WTC11 (cell line): ENCODE data around the gene ZFHX3. TPM values are rescaled to one million over a fixed set of nuclear protein-coding genes. Genes with fewer than 3 reads are reported as not detected.

ENCODE experiments used
- ATAC-seq: fragments of 200-7000 bp; cut with Tn5 transposase; 2 replicates; pipeline ENCODE4 v1.10.0; 2021; ENCODE audit warnings: mild to moderate bottlenecking, moderate library complexity
- CTCF ChIA-PET: fragments of 300-600 bp; sonication (Branson Sonifier 250); formaldehyde crosslinking; loops from one replicate; lab custom pipeline; 2021; ENCODE audit warnings: antibody characterized with exemption; lab: Charles Lee
- POLR2A ChIA-PET: fragments of 350-600 bp; sonication (Branson Sonifier 250); formaldehyde crosslinking; loops from one replicate; lab custom pipeline; 2021; ENCODE audit warnings: antibody characterized with exemption; lab: Charles Lee
- DNase-seq: peaks from one replicate; pipeline ENCODE4 v3.0.0; 2021; ENCODE audit warnings: low spot score
- H3K27ac Mint-ChIP-seq: 2 replicates; pipeline ENCODE4 v1.8.0; 2021; ENCODE audit warnings: mixed read lengths
- H3K27me3 Mint-ChIP-seq: 2 replicates; pipeline ENCODE4 v1.8.0; 2021; ENCODE audit warnings: low read depth, mild to moderate bottlenecking, moderate library complexity, mixed read lengths
- H3K36me3 Mint-ChIP-seq: 2 replicates; pipeline ENCODE4 v1.8.0; 2021; ENCODE audit warnings: mixed read lengths
- H3K4me1 Mint-ChIP-seq: 2 replicates; pipeline ENCODE4 v1.8.0; 2022; ENCODE audit warnings: mixed read lengths
- H3K4me3 Mint-ChIP-seq: 2 replicates; pipeline ENCODE4 v1.8.0; 2021; ENCODE audit warnings: mild to moderate bottlenecking, moderate library complexity, mixed read lengths
- H3K9me3 Mint-ChIP-seq: 2 replicates; pipeline ENCODE4 v1.8.0; 2021; ENCODE audit warnings: mixed read lengths
- FOXK1 ChIP-seq: sonication (generic); formaldehyde crosslinking; IDR thresholded peaks from 2 replicates; pipeline ENCODE4 v1.8.0; 2022; ENCODE audit warnings: mild to moderate bottlenecking, moderate library complexity, missing genetic modification reagents
- GRHL2 ChIP-seq: fragments of 250-450 bp; sonication (Bioruptor Pico); IDR thresholded peaks from 2 replicates; pipeline ENCODE4 v1.8.0; 2022; ENCODE audit warnings: mild to moderate bottlenecking, moderate library complexity; ENCODE audit not compliant: insufficient replicate concordance, severe bottlenecking
- PRRX2 ChIP-seq: fragments of 250-450 bp; sonication (Bioruptor Pico); IDR thresholded peaks from 2 replicates; pipeline ENCODE4 v1.8.0; 2021; ENCODE audit warnings: mild to moderate bottlenecking
- RORB ChIP-seq: fragments of 250-450 bp; sonication (Bioruptor Pico); IDR thresholded peaks from 2 replicates; pipeline ENCODE4 v1.9.0; 2021; ENCODE audit warnings: mild to moderate bottlenecking
- TP53 ChIP-seq: sonication (generic); formaldehyde crosslinking; IDR thresholded peaks from 2 replicates; pipeline ENCODE4 v1.8.1; 2023; ENCODE audit warnings: mild to moderate bottlenecking, missing genetic modification reagents
- ZBTB21 ChIP-seq: sonication (generic); formaldehyde crosslinking; IDR thresholded peaks from 2 replicates; pipeline ENCODE4 v1.8.1; 2023; ENCODE audit warnings: mild to moderate bottlenecking, missing genetic modification reagents, borderline replicate concordance
- ZNF317 ChIP-seq: sonication (generic); formaldehyde crosslinking; IDR thresholded peaks from 2 replicates; pipeline ENCODE4 v1.8.1; 2023; ENCODE audit warnings: low read depth, mild to moderate bottlenecking, moderate library complexity, missing genetic modification reagents, borderline replicate concordance
- ZNF416 ChIP-seq: fragments of 250-450 bp; sonication (Bioruptor Pico); IDR thresholded peaks from 2 replicates; pipeline ENCODE4 v1.9.0; 2021; ENCODE audit warnings: mild to moderate bottlenecking, inconsistent platforms
- total RNA-seq: library from RNA; stranded (reverse); gene quantifications from 3 replicates; pipeline ENCODE4 v1.2.3, GENCODE V29; 2021
- TF ChIP-seq, protein P1 (sequence below): sonication (generic); formaldehyde crosslinking; IDR thresholded peaks from 2 replicates; pipeline ENCODE4 v1.8.0; 2022; ENCODE audit warnings: missing genetic modification reagents
- TF ChIP-seq, protein P2 (sequence below): sonication (generic); formaldehyde crosslinking; IDR thresholded peaks from 2 replicates; pipeline ENCODE4 v1.8.1; 2023; ENCODE audit warnings: mild to moderate bottlenecking, missing genetic modification reagents
- TF ChIP-seq, protein P3 (sequence below): sonication (generic); formaldehyde crosslinking; IDR thresholded peaks from 2 replicates; pipeline ENCODE4 v1.8.0; 2022; ENCODE audit warnings: mild to moderate bottlenecking, missing genetic modification reagents
- TF ChIP-seq, protein P4 (sequence below): fragments of 250-450 bp; sonication (Bioruptor Pico); IDR thresholded peaks from 2 replicates; pipeline ENCODE4 v2.1.2; 2022; ENCODE audit warnings: mild to moderate bottlenecking, moderate library complexity
- TF ChIP-seq, protein P5 (sequence below): sonication (generic); formaldehyde crosslinking; IDR thresholded peaks from 2 replicates; pipeline ENCODE4 v1.8.0; 2023; ENCODE audit warnings: missing genetic modification reagents
- TF ChIP-seq, protein P6 (sequence below): sonication (generic); formaldehyde crosslinking; conservative IDR thresholded peaks from 2 replicates; pipeline ENCODE4 v1.8.1; 2022; ENCODE audit warnings: mild to moderate bottlenecking, missing genetic modification reagents
- TF ChIP-seq, protein P7 (sequence below): sonication (generic); formaldehyde crosslinking; IDR thresholded peaks from 2 replicates; pipeline ENCODE4 v1.8.1; 2023; ENCODE audit warnings: mild to moderate bottlenecking, missing genetic modification reagents
- TF ChIP-seq, protein P8 (sequence below): sonication (generic); formaldehyde crosslinking; IDR thresholded peaks from 2 replicates; pipeline ENCODE4 v1.8.1; 2022; ENCODE audit warnings: missing genetic modification reagents, borderline replicate concordance
- TF ChIP-seq, protein P9 (sequence below): sonication (generic); formaldehyde crosslinking; conservative IDR thresholded peaks from 2 replicates; pipeline ENCODE4 v1.8.1; 2023; ENCODE audit warnings: mild to moderate bottlenecking, low read depth, missing genetic modification reagents, moderate library complexity
- TF ChIP-seq, protein P10 (sequence below): sonication (generic); formaldehyde crosslinking; IDR thresholded peaks from 2 replicates; pipeline ENCODE4 v1.8.0; 2022; ENCODE audit warnings: mild to moderate bottlenecking, missing genetic modification reagents

The ZFHX3 gene
- total RNA-seq, 1 experiment from 2014 or later: 5.7 TPM

DNA sequence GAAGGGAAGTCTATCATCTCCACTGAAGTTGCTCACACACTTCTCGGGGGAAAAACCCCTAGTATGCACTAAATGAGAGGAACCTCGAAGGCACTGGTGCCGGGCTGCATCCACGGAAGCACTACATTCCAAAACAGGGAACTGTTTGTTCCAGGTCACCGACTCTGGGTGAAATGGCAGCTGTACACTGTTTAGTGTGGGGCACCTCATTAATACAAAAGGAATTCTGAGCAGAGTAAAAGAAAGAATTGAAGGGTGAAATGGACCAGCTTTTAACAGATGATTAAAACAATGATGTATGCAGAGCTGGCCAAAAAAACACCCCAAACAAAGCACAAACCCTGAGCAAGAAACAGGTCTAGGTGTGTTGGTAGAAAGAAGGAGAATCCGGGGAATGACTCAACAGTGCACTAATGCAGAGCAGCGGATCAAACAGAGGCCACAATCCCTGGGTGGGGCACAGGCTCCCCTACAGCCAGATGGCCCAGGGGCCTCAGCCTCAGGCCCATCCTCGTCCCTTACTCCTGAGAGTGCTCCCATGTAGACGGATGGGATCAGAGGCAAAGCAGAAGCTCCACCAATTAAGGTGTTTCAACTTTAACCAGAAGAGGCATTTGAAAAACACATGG is 161.5 kb downstream of the ZFHX3 start:
- DNase-seq: no peak
- CTCF ChIA-PET: no interaction called here
- H3K36me3 Mint-ChIP-seq: no peaks in the 10 kb centered on the region
- no peak for ATAC-seq
- H3K9me3 Mint-ChIP-seq: peaks cover 6% of the 10 kb centered on the region; the same call in 1 of the 2 replicates
- POLR2A ChIA-PET: no interaction called here
- no peak overlapping the region for H3K27ac Mint-ChIP-seq
- peaks cover 5% of the 10 kb centered on the region; the same call in 1 of the 2 replicates for H3K4me1 Mint-ChIP-seq
- H3K4me3 Mint-ChIP-seq: no peak overlapping the region
- no peaks in the 10 kb centered on the region for H3K27me3 Mint-ChIP-seq
- TF ChIP-seq ZNF317 (CRISPR knock-in tag): no peak
- TF ChIP-seq RORB (CRISPR knock-in tag): no peak
- TF ChIP-seq, protein P1, sequence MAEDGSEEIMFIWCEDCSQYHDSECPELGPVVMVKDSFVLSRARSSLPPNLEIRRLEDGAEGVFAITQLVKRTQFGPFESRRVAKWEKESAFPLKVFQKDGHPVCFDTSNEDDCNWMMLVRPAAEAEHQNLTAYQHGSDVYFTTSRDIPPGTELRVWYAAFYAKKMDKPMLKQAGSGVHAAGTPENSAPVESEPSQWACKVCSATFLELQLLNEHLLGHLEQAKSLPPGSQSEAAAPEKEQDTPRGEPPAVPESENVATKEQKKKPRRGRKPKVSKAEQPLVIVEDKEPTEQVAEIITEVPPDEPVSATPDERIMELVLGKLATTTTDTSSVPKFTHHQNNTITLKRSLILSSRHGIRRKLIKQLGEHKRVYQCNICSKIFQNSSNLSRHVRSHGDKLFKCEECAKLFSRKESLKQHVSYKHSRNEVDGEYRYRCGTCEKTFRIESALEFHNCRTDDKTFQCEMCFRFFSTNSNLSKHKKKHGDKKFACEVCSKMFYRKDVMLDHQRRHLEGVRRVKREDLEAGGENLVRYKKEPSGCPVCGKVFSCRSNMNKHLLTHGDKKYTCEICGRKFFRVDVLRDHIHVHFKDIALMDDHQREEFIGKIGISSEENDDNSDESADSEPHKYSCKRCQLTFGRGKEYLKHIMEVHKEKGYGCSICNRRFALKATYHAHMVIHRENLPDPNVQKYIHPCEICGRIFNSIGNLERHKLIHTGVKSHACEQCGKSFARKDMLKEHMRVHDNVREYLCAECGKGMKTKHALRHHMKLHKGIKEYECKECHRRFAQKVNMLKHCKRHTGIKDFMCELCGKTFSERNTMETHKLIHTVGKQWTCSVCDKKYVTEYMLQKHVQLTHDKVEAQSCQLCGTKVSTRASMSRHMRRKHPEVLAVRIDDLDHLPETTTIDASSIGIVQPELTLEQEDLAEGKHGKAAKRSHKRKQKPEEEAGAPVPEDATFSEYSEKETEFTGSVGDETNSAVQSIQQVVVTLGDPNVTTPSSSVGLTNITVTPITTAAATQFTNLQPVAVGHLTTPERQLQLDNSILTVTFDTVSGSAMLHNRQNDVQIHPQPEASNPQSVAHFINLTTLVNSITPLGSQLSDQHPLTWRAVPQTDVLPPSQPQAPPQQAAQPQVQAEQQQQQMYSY (CRISPR knock-in tag): no peak
- TF ChIP-seq, protein P2, sequence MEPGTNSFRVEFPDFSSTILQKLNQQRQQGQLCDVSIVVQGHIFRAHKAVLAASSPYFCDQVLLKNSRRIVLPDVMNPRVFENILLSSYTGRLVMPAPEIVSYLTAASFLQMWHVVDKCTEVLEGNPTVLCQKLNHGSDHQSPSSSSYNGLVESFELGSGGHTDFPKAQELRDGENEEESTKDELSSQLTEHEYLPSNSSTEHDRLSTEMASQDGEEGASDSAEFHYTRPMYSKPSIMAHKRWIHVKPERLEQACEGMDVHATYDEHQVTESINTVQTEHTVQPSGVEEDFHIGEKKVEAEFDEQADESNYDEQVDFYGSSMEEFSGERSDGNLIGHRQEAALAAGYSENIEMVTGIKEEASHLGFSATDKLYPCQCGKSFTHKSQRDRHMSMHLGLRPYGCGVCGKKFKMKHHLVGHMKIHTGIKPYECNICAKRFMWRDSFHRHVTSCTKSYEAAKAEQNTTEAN (CRISPR knock-in tag): no peak
- TF ChIP-seq, protein P3, sequence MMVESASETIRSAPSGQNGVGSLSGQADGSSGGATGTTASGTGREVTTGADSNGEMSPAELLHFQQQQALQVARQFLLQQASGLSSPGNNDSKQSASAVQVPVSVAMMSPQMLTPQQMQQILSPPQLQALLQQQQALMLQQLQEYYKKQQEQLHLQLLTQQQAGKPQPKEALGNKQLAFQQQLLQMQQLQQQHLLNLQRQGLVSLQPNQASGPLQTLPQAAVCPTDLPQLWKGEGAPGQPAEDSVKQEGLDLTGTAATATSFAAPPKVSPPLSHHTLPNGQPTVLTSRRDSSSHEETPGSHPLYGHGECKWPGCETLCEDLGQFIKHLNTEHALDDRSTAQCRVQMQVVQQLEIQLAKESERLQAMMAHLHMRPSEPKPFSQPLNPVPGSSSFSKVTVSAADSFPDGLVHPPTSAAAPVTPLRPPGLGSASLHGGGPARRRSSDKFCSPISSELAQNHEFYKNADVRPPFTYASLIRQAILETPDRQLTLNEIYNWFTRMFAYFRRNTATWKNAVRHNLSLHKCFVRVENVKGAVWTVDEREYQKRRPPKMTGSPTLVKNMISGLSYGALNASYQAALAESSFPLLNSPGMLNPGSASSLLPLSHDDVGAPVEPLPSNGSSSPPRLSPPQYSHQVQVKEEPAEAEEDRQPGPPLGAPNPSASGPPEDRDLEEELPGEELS: no peak
- TF ChIP-seq, protein P4, sequence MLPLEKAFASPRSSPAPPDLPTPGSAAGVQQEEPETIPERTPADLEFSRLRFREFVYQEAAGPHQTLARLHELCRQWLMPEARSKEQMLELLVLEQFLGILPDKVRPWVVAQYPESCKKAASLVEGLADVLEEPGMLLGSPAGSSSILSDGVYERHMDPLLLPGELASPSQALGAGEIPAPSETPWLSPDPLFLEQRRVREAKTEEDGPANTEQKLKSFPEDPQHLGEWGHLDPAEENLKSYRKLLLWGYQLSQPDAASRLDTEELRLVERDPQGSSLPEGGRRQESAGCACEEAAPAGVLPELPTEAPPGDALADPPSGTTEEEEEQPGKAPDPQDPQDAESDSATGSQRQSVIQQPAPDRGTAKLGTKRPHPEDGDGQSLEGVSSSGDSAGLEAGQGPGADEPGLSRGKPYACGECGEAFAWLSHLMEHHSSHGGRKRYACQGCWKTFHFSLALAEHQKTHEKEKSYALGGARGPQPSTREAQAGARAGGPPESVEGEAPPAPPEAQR (CRISPR knock-in tag): no peak
- TF ChIP-seq, protein P5, sequence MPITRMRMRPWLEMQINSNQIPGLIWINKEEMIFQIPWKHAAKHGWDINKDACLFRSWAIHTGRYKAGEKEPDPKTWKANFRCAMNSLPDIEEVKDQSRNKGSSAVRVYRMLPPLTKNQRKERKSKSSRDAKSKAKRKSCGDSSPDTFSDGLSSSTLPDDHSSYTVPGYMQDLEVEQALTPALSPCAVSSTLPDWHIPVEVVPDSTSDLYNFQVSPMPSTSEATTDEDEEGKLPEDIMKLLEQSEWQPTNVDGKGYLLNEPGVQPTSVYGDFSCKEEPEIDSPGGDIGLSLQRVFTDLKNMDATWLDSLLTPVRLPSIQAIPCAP (CRISPR knock-in tag): no peak
- TF ChIP-seq TP53 (CRISPR knock-in tag): no peak
- no peak for TF ChIP-seq PRRX2 (CRISPR knock-in tag)
- no peak for TF ChIP-seq ZNF416 (CRISPR knock-in tag)
- TF ChIP-seq, protein P6, sequence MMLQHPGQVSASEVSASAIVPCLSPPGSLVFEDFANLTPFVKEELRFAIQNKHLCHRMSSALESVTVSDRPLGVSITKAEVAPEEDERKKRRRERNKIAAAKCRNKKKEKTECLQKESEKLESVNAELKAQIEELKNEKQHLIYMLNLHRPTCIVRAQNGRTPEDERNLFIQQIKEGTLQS (CRISPR knock-in tag): no peak
- TF ChIP-seq, protein P7, sequence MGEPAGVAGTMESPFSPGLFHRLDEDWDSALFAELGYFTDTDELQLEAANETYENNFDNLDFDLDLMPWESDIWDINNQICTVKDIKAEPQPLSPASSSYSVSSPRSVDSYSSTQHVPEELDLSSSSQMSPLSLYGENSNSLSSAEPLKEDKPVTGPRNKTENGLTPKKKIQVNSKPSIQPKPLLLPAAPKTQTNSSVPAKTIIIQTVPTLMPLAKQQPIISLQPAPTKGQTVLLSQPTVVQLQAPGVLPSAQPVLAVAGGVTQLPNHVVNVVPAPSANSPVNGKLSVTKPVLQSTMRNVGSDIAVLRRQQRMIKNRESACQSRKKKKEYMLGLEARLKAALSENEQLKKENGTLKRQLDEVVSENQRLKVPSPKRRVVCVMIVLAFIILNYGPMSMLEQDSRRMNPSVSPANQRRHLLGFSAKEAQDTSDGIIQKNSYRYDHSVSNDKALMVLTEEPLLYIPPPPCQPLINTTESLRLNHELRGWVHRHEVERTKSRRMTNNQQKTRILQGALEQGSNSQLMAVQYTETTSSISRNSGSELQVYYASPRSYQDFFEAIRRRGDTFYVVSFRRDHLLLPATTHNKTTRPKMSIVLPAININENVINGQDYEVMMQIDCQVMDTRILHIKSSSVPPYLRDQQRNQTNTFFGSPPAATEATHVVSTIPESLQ (CRISPR knock-in tag): no peak
- TF ChIP-seq ZBTB21 (CRISPR knock-in tag): no peak
- no peak for TF ChIP-seq GRHL2
- TF ChIP-seq, protein P8, sequence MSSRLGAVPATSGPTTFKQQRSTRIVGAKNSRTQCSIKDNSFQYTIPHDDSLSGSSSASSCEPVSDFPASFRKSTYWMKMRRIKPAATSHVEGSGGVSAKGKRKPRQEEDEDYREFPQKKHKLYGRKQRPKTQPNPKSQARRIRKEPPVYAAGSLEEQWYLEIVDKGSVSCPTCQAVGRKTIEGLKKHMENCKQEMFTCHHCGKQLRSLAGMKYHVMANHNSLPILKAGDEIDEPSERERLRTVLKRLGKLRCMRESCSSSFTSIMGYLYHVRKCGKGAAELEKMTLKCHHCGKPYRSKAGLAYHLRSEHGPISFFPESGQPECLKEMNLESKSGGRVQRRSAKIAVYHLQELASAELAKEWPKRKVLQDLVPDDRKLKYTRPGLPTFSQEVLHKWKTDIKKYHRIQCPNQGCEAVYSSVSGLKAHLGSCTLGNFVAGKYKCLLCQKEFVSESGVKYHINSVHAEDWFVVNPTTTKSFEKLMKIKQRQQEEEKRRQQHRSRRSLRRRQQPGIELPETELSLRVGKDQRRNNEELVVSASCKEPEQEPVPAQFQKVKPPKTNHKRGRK (CRISPR knock-in tag): no peak
- TF ChIP-seq, protein P9, sequence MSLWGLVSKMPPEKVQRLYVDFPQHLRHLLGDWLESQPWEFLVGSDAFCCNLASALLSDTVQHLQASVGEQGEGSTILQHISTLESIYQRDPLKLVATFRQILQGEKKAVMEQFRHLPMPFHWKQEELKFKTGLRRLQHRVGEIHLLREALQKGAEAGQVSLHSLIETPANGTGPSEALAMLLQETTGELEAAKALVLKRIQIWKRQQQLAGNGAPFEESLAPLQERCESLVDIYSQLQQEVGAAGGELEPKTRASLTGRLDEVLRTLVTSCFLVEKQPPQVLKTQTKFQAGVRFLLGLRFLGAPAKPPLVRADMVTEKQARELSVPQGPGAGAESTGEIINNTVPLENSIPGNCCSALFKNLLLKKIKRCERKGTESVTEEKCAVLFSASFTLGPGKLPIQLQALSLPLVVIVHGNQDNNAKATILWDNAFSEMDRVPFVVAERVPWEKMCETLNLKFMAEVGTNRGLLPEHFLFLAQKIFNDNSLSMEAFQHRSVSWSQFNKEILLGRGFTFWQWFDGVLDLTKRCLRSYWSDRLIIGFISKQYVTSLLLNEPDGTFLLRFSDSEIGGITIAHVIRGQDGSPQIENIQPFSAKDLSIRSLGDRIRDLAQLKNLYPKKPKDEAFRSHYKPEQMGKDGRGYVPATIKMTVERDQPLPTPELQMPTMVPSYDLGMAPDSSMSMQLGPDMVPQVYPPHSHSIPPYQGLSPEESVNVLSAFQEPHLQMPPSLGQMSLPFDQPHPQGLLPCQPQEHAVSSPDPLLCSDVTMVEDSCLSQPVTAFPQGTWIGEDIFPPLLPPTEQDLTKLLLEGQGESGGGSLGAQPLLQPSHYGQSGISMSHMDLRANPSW (CRISPR knock-in tag): no peak
- TF ChIP-seq FOXK1 (CRISPR knock-in tag): no peak
- TF ChIP-seq, protein P10, sequence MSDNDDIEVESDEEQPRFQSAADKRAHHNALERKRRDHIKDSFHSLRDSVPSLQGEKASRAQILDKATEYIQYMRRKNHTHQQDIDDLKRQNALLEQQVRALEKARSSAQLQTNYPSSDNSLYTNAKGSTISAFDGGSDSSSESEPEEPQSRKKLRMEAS: no peak
